Measurements from ENCODE around the gene SLC24A3.

SLC24A3 gene

GRCh38 chr20:19272976-19273654, 60.7 kb downstream of the SLC24A3 start:
- DNase-seq: no peak

DNA sequence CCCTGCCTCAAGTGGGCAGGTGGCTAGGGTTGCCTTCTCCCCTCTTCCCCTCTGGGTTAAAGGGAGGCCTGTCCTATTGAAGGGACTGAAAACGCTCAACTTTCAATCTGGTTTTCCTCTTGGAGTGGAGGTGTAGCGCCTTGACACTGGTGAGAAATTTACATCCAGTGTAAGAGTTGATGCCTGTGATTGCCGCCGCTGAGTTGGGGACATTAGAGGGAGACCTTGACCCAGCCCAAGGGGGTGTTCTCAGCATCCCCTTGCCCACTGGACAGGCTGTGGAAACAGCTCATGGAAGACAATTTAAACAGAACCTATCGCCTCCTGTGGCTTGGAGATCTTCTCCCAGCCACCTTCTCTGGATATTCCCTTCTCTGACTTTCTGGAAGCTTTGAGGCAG, 61.6 kb downstream of the SLC24A3 start:
- no peak for DNase-seq

DNA sequence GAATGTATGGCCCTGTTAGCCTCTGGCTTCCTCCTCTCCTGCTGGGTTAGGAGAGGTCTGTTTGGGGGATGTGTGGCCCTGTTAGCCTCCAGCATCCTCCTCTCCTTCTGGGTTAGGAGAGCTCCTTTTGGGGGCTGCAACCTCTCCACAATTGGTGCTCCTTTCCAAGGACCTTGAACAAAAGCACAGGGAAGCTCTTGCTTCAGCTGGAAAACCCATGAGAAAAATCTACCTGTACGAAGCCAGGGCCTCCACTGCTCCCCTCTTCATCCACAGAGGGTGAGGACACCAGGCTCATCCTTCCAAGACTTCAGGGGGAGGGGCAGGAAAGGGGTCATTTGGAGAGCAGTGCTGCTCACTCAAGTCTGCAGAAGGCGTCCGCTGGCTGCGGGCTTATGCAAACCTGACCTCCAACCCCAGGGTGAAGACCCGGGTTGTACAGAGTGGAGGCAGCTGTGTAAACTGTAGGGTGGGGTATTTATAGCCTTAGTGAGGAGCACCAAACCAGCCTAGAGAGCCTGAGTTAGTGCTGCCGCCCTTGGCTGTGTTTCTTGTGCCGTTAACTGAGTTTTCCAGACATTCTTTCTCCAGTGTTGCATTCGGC, 62.1 kb downstream of the SLC24A3 start:
- no peak for DNase-seq

DNA sequence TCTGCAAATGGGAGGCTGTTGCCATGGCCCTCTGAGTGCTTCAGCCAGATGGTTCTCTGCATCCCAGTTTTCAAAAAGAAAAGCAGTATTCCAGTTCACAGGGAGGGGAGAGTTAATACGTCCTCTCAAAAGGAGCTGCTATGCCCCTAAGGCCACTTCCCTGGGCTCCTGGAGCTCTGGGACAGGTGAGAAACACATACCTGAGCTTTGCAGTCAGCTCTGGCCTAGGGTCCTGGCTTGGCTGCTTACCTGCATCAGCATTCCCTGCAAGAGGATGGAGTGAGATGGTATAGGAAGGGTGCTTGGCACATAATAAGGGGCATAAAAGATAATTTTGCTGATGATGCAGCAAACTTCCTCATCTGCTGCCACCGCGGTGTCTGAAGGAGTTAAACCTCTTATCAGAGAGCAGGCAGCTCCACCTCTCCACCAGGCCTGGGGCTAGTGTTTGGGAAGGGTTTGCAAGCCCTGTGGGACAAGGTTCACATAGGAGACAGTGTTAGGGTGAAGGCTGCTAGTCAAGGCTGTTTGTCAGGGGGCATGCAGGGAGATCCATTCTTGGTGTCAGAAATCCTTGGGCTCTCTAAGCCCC, 62.7 kb downstream of the SLC24A3 start:
- DNase-seq: no peak

GRCh38 chr20:19275630-19276071, 63.2 kb downstream of the SLC24A3 start:
- DNase-seq: peak; percentile 53

GRCh38 chr20:19277381-19277780, 64.9 kb downstream of the SLC24A3 start:
- DNase-seq: no peak

DNA sequence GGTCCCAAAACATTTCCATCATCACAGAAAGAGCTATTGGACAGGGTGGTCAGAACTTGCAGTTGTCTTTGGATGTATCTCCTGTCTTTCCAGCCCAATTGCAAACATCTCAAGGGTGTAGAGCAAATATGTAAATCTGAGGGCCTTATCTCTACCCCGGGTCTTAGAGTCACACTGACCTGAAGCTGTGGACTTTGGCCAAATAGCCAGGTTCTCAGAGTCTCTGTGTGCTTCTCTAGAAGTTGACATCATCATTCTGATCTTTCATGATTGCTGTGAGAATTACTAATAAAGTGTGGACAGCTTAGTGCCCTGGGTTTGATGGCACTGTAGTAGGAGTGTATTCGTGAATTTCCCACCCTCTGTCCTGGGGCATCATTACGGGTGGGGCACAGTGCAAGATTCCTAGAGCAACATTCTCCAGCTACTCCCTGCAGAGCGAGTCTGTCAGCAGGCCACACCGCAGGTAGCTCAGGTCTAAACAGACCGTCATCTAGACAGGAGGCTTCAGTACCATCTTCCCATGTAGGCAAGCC, 71.1 kb downstream of the SLC24A3 start:
- no peak for DNase-seq

GRCh38 chr20:19284400-19285178, 72.1 kb downstream of the SLC24A3 start:
- DNase-seq: no peak

- no peak for DNase-seq
Observed at GRCh38 chr20:19285436-19285835, 73.0 kb downstream of the SLC24A3 start.

- no peak for DNase-seq
Observed at GRCh38 chr20:19288061-19288460, 75.6 kb downstream of the SLC24A3 start.

- DNase-seq: no peak
Observed at GRCh38 chr20:19288636-19289035, 76.2 kb downstream of the SLC24A3 start.

DNA sequence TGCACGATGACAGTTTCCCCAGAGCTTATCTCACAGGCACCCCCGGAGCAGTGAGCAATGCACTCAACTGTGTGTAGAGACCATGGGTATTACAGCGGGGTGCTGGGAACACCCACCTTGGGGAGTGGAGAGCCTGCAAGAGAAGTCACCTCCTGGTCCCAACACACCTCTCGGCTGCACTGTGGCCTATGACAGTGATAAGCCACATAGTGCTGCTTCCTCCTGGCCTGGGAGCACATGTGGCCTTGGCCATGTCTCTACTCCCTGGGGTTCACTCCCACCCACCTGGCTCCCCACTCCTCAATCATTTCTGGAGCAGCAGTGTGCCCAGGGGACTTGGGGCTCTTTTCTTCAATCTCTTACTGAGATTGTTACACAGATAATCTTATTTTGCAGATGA, 77.0 kb downstream of the SLC24A3 start:
- no peak for DNase-seq

GRCh38 chr20:19291024-19291817, 78.8 kb downstream of the SLC24A3 start:
- no peak for DNase-seq

DNA sequence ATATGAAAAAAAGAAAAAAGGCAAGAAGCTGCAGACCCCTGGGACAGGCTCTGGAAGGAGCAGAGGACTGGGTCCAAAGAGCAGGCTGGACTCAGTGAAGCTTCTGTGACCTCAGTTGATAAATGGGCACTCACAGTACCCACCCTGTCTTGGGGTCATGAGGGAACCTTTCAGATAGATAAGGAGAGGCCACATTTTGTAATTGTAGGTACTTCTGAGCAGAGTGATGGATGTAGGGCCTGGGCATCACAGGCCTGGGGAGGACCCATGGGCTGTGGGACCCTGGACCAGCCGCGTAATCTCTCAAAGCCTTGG, 79.3 kb downstream of the SLC24A3 start:
- no peak for DNase-seq

- DNase-seq: no peak
Observed at GRCh38 chr20:19292254-19292653, 79.8 kb downstream of the SLC24A3 start.

GRCh38 chr20:19295076-19295475, 82.6 kb downstream of the SLC24A3 start:
- no peak for DNase-seq

GRCh38 chr20:19298652-19299051, 86.2 kb downstream of the SLC24A3 start:
- DNase-seq: no peak

DNA sequence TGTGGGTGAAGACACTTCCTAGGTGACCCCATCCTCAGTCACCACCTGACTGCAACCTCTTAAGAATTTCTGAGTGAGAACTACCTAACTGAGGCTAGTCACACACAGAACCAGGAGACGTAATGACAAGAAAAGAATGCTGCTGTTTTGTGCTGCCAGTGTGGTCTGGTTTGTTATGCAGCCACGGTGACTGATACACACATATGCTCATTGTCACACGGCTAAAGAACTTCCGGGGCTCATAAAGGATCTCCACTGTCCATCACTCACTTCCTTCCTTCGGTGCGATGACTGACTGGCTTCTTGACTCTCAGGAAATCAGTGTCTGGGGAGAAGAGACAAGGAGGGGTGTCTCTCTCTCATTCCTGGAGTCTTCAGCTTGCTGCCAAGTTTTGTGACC, 88.0 kb downstream of the SLC24A3 start:
- DNase-seq: no peak

GRCh38 chr20:19301142-19301541, 88.7 kb downstream of the SLC24A3 start:
- no peak for DNase-seq

DNA sequence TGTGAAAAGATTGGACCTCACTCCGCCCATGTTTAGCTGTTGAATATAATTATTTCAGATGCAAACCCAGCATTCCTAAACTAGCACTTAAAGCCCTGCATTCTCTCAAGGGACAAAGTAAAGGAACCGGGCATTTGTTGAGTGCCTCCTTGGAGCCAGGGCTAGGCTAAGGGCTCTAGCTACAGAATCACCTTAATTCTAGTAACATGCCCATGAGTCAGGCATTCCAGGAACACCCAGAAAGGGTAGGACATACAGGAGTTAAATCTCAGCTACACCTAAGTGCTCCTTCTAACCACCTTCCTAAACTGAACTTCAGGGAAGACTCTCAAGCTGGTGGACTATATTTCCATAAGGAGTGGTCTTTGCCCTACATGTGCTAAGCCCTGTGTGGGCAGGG, 89.4 kb downstream of the SLC24A3 start:
- no peak for DNase-seq

DNA sequence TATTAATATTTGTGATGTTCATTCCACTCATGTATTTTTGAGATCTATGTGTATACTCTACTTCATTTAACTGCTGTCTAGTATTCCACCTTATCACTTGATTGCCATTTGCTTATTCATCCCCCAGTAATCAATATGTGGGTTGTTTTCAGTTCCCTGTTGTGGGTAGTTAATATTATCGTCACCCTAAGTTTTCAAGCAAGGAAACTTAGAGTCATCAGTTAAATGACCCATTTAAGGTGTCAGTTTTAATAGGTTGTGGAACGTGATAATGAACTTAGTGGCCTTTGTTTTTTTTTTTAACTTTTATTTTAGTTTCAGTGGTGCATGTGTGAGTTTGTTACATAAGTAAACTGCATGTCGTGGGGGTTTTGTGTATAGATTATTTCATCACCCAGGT, 90.3 kb downstream of the SLC24A3 start:
- DNase-seq: no peak

DNA sequence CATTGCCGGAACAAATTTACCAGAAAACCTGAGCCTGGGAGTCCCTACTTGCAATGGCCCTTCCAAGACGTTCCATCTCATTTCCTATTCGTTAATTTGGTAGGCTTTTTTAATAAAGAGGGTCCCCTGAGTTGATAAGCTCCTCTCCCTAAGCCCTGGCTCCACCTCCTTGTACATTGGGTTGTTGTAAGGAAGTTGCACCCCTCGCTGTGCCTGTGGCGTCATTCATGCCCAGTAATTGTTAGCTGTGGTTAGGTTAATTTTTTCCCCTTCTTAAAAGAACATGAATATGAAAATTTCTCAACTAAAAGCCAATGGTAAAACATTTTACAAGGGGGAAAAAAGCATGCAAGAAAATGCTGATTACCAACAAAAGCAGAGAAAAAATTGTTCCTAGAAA, 91.9 kb downstream of the SLC24A3 start:
- no peak for DNase-seq
